Stimulated activated CD4-positive, alpha-beta T cell treated with anti-CD3 and anti-CD28 coated beads, Interleukin-1b, Interleukin-23, amount 100 ng/mL, for 1 hour (primary cell): ENCODE results near the gene NPFFR1.
"Not testable (repeated sequence)": the region's sequence is repeated elsewhere in the genome, so short reads cannot be mapped to it uniquely, and the experiment has no call there.

Experiments used
- DNase-seq, 2 donors: peaks; one replicate each; pipeline ENCODE4 v3.0.0-alpha.2; 2020; ENCODE audit warnings: low read depth in 2 of 2

Gene NPFFR1

DNA sequence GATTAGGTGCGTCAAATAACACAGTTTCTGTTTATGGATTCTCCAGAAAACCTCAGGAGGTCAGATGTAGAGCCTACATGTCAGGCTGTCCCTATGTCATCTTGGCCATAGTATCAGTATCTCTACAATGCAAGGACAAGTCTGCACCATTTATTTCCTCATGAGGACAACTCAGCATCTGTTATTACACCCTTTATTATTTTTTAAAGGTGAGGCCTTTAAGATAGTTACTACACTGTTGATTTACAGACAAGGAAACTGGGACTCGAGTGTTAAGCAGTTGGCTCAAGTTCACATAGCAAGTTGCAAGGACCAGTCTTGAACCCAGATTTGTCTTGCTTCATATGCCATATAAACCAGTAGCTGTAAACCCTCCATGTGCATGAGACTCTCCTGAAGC is 27.3 kb downstream of the NPFFR1 start:
- no peak for DNase-seq

DNA sequence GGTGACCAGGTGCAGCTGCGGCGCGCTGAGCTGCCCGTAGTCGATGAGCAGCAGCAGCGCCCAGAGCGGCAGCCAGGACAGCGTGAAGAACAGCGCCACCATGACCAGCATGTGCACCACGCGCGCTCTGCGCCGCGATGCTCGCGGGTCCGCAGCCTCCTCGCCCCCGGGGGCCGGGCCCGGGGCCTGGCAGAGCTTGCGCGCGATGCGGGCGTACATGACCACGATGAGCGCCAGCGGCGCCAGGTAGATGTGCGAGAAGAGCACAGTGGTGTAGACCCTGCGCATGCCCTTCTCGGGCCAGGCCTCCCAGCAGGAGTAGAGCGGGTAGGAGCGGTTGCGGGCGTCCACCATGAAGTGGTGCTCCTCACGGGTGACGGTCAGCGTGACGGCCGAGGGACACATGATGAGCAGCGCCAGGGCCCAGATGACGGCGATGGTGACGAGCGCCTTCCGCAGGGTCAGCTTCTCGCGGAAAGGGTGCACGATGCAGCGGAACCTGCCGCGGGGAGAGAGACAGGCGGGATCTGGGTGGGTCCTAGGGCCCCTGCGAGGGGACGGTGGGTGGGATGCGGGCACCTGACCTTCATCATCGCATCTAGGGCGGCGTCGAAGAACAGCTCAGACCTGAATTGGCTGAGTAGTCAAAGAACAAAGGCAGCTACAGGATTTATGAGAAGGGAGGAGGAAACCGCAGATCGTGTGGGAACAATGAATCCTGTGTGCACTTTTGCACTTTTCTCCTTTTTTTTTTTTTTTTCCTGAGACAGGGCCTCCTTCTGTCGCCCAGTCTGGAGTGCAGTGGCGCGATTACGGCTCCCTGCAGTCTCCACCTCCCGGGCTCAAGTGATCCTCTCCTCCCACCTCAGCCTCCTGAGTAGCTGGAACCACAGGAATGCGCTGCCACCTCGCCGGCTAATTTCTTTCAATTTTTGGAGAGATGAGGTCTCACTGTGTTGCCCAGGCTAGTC is 28.2 kb downstream of the NPFFR1 start:
- no peak for DNase-seq

DNA sequence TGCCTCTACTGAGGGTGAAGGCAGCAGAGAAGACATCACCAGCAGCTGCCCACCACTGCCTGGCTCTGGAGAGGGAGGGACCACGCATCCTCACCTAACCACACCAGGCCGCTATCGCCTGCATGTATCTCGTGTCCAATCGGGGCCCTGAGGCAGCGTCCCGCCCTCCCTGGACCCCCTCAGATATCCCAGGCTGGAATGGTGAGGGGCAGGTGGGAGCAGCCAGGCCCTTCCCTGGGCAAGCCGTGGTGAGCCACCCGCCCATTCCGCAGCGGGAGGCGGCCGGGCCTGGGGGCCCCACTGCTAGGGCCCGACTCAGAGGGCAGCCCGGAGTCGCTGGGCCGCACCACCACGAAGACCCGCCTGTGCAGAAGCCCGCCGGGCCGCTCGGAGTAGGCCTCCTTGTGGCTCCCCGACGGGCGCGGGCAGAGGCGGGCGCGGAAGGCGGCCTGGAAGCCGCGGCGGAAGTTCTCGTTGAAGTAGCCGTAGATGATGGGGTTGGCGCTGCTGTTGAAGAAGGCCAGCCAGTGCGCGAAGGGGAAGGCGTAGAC is 29.0 kb downstream of the NPFFR1 start:
- no peak for DNase-seq

DNA sequence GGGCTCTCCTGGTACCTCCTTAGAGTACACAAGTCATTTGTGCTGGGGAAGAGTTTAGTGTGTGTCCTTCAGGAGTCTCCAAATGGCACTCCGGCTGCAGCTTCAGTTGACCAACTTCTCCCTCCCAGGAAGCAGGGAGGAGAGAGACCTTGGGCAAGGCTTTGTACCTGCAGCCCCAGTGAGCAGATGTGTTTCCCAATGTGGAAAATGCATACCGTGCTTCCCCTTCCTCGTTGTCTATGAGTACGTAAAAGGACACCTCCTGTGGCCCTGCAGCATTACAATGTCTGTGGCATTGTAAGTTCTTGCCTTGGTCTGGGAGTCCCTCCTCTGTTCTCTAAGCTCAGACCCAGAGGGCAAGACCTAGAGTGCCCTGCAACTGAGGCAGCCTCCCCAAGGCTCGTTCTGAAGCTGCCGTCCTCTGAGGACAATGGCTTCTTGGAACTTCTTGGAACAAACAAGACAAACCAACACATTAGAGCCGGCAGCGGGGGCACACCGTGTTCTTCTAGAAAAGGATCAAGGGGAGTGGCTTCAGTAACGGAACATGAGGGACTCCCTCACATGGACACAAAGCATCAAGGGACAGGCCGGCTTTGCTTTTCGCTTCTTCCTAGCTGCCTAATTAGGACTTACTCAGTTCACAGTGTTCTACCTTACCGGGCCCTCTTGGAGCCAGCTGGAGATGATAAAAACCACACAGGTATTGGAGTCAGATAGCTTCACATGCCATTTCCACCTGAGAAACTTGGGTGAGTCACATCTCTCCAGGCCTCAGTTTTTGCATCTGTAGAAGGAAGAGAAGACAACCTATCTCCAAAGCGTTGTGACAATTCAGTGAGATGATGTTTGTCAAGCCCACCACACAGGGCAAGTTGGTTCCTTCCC is 29.7 kb downstream of the NPFFR1 start:
- DNase-seq, result no peak

DNA sequence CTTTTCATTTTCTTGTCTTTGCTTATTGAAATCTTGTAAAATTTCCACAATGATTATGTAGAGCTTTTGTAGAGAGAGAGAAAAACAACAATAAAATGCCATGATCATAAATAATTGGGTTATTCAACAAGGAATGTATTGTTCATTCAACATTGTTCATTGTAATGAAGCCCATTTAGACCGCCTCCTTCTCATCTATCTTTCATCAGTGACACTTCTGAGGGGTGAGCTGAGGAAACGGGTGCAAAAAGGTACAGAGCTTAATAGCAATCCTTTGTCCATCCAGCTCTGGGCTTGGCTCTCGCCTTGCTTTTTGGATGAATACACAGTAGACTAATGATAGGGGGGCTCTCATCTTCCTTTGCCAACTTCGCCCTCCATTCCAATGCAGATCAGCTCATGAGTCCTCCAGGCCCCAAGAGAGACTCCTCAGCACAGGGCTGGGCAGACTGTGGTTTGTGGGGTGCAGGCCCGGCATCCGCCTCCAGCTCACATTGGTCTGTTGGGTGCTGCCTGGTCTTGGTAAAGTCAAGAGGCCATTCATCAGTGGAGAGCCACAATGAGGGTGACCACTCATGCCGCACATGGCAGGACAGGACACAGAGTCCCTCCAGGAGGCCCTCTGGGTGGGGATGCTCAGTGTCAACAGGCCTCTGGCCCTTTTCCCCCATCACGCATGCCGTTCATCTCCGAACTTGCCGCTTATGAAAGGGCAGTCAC is 32.7 kb downstream of the NPFFR1 start:
- no peak for DNase-seq

DNA sequence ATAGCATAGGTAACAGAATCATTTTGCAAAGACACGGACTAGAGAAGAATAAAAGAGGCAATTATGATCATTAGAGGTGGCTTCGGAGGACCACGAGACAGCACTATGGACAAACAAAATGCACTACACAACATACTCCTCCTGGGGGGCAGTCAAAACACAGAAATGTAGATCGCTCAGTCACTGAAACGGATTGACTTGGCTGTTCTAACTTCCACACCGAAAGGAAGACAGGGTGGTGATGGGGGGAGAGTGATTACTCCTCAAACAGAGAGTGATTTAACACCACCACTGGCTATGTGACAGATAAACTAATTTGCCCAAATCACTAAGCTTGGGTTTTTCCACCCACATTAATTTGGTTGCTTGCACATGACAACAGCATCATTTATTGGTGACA is 36.4 kb downstream of the NPFFR1 start:
- no peak for DNase-seq

DNA sequence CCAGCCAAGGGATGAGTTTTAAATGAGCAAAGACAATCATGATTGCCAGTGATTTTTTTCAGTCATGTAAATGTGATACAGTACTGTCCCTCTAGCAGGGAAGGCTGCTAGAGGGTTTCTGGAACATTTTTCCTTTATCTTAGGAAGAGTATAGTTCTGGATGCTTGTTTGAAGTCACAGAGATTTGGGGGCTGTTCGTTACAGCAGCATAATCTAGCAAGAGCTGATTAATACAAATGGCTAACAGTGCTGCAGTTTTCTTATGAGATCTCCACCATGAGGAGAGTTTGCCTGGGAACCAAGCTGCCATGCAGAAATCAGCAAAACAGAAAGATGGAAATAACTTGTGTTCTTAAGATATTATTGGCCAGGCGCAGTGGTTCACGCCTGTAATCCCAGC is 42.7 kb downstream of the NPFFR1 start:
- no peak for DNase-seq

DNA sequence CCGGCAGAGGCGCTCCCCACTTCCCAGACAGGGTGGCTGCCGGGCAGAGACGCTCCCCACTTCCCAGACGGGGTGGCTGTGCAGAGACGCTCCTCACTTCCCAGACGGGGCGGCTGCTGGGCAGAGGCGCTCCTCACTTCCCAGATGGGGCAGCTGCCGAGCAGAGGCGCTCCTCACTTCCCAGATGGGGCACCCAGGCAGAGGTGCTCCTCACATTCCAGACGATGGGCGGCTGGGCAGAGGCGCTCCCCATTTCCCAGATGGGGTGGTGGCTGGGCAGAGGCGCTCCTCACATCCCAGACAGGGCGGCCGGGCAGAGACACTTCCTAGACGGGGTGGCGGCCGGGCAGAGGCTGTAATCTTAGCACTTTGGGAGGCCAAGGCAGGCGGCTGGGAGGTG is 43.8 kb downstream of the NPFFR1 start:
- not testable (repeated sequence) for DNase-seq

DNA sequence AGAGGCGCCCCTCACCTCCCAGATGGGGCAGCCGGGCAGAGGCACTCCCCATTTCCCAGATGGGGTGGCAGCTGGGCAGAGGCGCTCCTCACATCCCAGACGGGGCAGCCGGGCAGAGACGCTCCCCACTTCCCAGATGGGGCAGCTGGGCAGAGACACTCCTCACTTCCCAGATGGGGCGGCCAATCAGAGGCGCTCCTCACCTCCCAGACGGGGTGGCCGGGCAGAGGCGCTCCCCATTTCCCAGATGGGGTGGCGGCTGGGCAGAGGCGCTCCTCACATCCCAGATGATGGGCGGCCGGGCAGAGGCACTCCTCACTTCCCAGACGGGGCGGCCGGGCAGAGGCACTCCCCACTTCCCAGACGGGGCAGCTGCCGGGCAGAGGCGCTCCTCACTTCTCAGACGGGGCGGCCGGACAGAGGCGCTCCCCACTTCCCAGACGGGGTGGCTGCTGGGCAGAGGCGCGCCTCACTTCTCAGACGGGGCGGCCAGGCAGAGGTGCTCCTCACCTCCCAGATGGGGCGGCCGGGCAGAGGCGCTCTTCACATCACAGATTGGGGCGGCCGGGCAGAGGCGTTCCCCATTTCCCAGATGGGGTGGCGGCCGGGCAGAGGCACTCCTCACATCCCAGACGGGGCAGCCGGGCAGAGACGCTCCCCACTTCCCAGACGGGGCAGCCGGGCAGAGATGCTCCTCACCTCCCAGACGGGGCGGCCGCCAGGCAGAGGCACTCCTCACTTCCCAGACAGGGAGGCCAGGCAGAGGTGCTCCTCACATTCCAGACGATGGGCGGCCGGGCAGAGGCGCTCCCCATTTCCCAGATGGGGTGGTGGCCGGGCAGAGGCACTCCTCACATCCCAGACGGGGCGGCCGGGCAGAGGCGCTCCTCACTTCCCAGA is 44.5 kb downstream of the NPFFR1 start:
- DNase-seq, result not testable (repeated sequence)

DNA sequence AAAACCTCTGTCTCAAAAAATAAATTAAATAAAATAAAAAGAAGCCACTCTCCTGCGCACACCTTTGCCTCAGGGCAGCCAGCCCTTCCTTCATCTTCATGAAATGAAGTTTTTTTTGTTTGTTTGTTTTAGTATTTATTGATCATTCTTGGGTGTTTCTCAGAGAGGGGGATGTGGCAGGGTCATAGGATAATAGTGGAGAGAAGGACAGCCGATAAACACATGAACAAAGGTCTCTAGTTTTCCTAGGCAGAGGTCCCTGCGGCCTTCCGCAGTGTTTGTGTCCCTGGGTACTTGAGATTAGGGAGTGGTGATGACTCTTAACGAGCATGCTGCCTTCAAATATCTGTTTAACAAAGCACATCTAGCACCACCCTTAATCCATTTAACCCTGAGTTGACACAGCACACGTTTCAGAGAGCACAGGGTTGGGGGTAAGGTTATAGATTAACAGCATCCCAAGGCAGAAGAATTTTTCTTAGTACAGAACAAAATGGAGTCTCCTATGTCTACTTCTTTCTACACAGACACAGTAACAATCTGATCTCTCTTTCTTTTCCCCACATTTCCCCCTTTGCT is 45.8 kb downstream of the NPFFR1 start:
- DNase-seq, result not testable (repeated sequence)

DNA sequence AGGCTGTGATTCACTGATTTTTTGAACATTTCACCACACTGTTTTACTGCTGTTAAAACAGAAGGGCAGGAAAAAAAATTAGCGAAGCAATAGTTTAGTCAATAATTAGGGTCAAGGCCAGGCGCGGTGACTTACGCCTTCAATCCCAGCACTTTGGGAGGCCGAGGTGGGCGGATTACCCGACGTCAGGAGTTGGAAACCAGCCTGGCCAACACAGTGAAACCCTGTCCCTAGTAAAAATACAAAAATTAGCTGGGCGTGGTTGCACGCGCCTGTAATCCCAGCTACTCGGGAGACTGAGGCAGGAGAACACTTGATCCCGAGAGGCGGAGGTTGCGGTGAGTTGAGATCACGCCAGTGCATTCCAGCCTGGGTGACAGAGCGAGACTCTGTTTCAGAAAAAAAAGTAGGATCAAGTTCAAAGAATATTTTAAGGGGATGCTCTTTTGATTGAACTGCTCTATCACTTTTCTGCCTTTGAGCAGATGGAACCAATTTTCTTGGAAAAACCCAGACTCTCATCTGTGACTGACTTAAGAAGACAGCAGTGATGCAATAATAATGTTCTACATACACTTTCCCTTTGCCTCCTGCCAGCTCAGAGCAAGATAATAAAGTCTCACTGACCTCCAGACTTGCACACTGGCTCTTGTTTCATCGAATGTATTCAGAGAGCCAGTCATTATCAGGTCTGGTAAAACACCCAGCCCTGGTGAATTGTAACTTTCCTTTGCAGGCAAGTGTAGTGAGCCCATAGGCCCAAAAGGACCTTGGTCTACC is 48.9 kb downstream of the NPFFR1 start:
- DNase-seq, result no peak

DNA sequence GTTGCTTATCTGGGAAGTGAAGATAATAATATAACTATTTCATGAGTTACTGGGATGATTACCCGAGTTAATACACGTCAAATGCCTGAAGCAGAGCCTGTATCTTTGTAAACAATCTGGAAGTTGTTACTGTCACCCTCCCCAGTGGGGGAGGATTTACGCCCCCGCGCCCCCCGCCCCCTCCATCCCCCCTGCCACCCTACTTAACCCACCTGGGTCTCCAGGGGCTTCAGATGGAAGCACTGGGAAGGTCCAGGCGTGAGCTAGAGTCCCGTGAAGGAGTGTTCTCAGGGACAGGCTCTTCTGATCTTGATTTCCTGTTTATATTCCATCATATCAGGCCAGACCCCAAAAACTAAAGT is 49.9 kb downstream of the NPFFR1 start:
- DNase-seq, result no peak

DNA sequence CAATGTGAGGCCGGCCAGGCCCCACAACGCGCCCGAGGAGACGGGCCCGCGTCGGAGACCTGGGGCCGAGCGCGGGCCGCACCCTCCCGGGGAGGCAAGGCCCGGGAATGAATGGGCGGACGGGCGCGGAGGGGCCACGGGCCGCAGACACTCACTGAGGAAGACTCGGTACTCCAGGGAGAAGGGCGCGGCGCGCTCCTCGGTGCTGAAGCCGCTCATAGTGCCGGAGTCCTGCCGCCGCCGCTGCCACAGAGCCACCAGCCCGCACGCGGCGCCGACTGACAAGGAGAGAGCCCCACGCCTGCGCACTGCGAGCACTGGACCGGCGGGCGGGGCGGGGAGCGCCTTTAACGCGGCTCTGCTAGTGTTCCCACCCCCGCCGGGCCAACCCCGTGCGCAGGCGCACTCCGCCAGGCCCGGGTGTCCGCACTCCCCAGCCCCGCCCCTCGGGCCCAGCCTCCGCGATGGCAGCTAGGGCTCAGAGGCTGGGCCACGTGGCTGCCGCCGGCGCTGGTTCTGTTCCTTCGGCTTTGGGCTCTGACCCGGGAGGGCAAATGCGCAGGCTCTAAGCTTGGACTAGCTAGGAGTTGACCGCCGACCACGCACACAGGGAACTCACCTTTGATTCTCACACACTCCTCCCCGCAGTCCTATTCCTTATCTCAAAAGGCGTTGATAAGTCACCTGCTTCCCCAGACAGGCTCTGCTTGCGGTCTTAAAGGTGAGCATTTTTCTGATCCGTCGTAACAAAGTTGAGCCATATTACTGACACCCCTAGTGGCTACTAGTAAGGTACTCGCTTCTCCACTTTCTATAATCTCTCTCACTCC is 50.5 kb downstream of the NPFFR1 start, which contains the start of gene PPA1:
TSS of gene PPA1 (minus strand) at position 321 of the 830 bp plus-strand sequence. CDS start at position 219, 102 bp downstream.
- peak; percentile 98 to 99 for DNase-seq

DNA sequence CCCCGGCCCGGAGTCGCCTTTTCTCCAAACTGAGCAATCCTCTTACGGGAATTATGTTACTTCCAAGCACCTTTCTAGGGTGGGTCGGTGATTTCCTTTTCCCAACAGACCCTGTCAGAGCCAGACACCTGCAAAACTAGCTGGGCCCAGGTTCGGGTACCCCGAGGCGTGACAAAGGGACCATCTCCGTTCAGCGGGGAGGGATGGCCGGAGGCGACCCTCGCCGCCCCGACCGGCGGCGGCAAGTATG is 51.0 kb downstream of the NPFFR1 start:
- peak in 1 of 2 donors; percentile 21 for DNase-seq

DNA sequence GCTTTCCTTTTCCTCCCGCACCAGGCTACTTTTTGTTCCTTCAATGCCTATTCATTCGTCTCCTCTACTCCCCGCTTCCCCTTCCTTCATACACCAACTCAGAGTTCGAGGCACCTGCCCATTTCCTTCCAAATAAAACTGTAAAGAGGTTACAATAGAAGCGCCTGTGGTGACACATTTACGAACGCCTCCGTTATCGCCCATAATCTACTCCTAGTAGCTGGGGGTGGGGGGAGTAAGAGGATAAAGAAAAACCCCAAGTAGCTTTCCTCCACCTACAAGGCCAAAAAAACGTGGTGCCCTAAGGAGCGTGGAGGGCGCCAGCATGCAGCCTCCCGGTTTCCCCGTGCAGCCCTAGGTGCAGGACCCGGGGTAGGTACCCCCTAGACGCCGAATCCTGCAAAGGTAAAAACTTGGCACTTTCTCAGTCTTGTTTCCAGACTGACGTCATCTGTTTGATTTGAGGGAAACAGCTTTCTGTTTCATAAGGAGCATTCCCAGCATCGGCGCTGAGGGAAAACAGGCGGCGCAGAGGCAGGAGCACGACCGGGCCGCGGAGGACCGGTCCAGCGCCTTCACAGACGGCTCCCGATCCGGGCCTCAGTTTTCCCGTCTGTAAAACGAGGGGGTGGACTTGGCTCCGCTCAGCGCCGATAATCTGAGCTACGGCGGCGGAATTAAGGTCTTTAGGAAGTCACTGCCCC is 51.5 kb downstream of the NPFFR1 start:
- peak in 1 of 2 donors; percentile 15 for DNase-seq

DNA sequence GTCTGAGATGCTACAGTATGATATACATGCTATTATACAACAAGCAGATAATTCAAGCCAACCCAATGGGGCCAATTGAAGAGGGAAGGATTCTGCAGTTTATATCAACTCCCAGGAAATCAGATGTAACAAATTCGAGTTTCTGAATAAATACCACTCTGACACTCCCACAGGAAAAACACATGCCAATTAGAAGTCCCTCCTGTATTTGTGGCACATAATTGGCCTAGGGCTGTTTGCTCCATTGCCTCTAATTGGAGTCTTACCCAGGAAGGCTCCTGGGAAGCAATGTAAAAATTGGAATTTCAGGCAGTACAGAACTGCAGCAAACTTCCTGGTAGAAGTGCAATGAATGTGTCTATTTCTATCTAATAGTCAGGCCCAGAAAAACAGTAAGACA is 55.3 kb downstream of the NPFFR1 start:
- DNase-seq, result no peak

DNA sequence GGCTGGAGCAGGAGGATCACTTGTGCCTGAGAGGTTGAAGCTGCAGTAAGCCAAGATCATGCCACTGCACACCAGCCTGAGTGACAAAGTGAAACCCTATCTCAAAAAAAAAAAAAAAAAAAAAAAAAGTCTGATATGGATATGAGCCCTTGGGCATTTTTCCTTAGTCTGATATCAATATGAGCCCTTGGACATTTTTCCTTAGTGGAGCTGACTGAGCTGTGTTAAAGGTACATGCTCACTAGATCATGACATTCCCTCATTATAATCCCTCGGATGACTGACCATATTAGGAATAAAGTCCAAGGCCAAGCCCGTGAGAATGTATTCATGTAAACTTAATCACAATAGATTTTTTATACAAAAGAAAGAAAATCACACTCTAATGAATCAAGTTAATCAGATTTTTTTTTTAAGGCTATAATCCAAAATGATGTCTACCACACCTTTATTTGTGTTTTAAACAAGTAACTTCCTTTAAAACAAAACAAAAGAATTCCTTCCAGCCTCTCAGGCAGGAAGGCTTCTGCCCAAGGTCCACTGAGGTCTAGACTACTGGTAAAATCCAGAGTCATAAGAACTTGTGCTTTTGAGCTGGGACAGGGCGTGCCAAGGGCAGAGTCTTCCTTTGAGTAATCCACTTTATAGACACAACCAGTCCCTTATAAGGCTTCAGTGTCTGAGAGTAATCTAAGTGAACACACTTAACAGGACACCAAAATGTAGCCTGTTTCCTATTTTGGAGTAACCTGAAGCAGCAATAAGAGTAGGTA is 56.1 kb downstream of the NPFFR1 start:
- no peak for DNase-seq
